Posterior vena cava (tissue), 2 donors: ENCODE measurements around the gene P2RY6. TPM values are rescaled to one million over a fixed set of nuclear protein-coding genes. Genes with fewer than 3 reads are reported as not detected.

Source experiments
- DNase-seq: peaks from one replicate; pipeline ENCODE4 v3.0.0-alpha.2; 2020; ENCODE audit warnings: low spot score
- intact Hi-C, 2 donors: fragments of 100-400 bp; cut with DNase I; formaldehyde crosslinking; loops; one replicate each; pipeline versions ENCODE4 v1.14.1 to v1.14.2; 2022 to 2023
- total RNA-seq, 2 donors: library from RNA; stranded (reverse); fragmentation: NEBNext Ultra II Directional; extraction: Animal tissue kit (Norgen Biotek cat#: 25700); gene quantifications; one replicate each; pipeline ENCODE4 v1.2.1, GENCODE V29; 2021
- donor health status: DM: yes; HTN: yes; CAD: no.
- donor health status: DM: yes; HTN: yes; CAD: no.

Gene P2RY6
- total RNA-seq, 2 donors from 2014 or later, result 2.5 to 4.9 TPM

DNA sequence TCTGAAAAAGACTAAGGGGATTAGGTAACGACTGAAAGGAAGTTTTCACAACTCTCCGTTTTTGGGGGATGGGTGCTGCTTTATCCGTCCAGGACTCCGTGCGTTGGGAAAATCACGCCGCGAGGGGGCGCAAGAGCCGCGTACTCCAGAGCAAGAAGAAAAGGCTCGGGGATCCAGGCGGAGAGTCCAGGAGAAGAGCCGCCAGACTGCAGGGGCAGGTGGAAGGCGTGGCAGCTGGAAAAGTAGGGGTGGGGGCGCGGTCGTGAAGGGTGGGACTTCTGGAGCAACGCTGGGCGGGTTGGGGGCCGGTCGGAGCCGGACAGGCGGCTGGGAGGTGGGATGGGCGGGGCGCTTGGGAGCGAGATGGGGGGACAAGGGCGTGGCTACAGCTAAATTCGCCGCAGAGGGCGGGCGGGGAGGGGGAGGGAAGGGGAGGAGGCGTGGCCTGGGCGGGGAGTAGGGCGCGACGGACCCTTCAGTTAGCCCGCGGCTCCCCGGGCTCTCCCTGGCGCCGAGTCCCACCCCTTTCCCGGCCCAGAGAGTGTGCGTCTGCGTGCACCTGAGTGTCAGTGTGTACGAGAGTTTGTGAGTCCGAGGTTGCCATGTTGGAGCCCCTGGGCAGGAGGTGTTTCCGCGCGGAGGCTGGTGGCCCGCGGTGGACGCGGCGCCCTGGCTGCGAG, 35.3 kb downstream of the P2RY6 start:
- peak; percentile 99 for DNase-seq
- intact Hi-C loops, result loop anchor here (2.0 to 10.0 kb wide), 2 partner anchors 27 to 87 kb away; no protein-coding TSS in a partner anchor

DNA sequence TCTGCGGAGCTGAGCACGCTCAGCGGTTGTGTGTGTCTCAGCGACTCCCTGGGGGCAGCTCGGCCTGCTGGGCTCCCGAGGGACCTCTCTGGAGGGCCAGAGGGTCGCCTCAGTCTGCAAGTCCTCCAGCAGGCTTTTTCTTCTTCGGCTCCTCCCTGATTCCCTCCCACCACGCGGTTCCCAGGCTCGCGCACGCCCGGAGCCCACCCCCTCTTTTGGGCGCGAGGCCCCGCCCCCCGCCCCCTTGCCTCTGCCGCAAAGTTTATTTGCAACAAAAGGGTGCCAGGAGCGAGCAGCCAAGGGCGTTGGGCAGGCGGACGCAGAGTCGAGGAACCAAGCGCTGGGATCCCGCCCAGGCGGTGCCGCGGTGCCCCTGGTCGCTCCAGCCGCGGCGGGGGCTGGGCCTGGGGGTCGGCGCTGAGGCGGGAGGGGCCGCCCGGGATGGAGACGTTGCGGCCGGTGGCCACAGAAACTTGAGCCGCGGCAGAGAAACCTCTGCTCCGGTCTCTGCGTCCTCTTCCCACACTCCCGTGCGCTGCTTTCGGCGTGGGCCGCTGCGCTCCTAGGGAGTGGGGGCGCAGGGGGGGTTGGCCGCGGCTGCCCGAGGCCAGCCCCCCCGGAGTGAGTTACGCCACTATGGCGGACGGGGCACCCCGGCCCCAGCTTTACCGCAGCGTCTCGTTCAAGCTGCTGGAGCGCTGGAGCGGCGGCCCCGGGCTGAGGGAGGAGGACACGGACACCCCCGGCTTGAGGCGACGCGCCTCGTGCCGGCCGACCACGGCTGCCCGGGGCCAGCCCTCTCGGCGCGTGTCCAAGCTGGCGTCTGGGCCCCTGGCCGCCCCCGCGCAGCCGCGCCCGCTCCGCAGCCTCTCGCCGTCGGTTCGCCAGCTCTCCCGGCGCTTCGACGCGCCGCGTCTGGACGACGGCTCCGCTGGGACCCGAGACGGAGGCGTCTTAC, 36.1 kb downstream of the P2RY6 start, which contains the start of gene ARHGEF17:
TSS of gene ARHGEF17 (plus strand) at position 274 of the 958 bp plus-strand sequence. CDS start at position 637, 363 bp downstream.
- intact Hi-C loops, result loop anchor here (2.0 to 10.0 kb wide), 2 partner anchors 27 to 87 kb away; no protein-coding TSS in a partner anchor
- peak; percentile 91 for DNase-seq

DNA sequence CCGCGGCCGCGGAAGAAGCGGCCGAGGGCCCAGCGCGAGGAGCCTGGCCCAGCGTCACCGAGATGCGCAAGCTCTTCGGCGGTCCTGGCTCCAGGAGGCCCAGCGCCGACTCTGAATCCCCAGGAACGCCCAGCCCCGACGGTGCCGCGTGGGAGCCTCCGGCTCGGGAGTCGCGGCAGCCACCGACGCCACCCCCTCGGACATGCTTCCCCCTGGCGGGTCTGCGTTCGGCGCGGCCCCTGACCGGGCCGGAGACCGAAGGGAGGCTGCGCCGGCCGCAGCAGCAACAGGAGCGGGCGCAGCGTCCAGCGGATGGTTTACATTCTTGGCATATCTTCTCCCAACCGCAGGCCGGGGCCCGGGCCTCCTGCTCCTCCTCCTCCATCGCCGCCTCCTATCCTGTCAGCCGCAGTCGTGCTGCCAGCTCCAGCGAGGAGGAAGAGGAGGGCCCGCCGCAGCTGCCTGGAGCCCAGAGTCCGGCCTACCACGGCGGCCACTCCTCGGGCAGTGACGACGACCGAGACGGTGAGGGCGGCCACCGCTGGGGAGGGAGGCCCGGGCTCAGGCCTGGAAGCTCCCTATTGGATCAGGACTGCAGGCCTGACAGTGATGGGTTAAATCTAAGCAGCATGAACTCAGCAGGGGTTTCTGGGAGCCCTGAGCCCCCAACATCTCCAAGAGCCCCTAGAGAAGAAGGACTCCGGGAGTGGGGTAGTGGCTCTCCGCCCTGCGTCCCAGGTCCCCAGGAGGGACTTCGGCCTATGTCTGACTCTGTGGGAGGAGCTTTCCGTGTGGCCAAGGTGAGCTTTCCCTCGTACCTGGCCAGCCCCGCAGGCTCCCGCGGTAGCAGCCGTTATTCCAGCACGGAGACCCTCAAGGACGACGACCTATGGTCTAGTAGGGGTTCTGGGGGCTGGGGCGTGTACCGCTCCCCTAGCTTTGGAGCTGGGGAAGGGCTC, 37.1 kb downstream of the P2RY6 start:
- intact Hi-C loops, result loop anchor here (2.0 to 10.0 kb wide), 2 partner anchors 26 to 86 kb away; no protein-coding TSS in a partner anchor

DNA sequence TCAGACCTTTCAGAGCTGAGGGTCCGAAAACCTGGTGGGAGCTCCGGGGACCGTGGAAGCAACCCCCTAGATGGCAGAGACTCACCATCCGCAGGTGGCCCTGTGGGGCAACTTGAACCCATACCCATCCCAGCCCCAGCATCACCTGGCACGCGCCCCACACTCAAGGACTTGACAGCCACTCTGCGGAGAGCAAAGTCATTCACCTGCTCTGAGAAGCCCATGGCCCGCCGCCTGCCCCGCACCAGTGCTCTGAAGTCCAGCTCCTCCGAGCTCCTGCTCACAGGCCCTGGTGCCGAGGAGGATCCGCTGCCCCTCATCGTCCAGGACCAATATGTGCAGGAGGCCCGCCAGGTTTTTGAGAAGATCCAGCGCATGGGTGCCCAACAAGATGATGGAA, 37.9 kb downstream of the P2RY6 start:
- DNase-seq, result no peak
- intact Hi-C loops, result no loop called here

More for the DNA sequence above, 37.1 kb downstream of the P2RY6 start:
- peak; percentile 97 for DNase-seq

DNA sequence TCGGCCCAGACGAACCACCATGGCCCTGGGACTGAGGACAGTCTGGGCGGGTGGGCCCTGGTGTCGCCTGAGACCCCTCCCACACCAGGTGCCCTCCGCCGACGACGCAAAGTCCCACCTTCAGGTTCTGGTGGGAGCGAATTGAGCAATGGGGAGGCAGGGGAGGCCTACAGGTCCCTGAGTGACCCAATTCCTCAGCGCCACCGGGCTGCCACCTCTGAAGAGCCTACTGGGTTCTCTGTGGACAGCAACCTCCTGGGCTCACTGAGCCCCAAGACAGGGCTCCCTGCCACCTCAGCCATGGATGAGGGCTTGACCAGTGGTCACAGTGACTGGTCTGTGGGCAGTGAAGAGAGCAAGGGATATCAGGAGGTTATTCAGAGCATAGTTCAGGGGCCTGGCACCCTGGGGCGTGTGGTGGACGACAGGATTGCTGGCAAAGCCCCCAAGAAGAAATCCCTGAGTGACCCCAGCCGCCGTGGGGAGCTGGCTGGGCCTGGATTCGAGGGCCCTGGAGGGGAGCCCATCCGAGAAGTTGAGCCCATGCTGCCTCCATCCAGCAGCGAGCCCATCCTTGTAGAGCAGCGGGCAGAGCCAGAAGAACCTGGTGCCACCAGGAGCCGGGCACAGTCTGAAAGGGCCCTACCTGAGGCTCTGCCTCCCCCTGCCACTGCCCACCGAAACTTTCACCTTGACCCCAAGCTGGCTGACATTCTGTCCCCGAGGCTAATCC, 38.7 kb downstream of the P2RY6 start:
- intact Hi-C loops, result no loop called here
- no peak for DNase-seq

DNA sequence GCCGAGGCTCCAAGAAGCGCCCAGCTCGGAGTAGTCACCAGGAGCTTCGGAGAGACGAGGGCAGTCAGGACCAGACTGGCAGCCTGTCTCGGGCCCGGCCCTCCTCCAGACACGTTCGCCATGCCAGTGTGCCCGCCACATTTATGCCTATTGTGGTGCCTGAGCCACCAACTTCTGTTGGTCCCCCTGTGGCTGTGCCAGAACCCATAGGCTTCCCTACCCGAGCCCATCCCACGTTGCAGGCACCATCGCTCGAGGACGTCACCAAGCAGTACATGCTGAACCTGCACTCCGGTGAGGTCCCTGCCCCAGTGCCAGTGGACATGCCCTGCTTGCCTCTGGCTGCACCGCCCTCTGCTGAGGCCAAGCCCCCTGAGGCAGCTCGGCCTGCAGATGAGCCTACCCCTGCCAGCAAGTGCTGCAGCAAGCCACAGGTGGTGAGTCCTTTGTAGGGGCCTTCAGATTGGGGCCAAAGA, 39.3 kb downstream of the P2RY6 start:
- intact Hi-C loops, result no loop called here
- no peak for DNase-seq

DNA sequence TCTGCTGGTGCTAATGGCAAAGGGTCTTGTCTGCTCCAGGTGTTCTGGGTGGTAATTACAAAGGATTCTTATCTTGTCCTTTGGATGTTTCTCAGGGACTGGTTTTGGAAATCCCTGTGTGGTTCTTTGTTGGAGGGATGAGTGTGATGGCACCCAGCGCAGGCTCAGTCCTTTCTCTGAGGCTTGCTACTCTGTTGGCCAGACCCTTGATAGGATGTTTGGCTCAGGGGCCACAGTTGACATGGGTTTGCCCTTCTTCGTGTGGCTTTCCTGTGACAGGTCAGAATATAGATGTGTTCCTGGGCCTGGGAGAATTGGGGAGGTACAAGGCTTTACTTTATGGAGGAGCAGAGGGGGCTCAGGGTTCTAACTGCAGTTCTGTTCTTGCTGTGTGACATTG, 39.9 kb downstream of the P2RY6 start:
- no peak for DNase-seq
- intact Hi-C loops, result no loop called here

GRCh38 chr11:73312851-73313327, 40.8 kb downstream of the P2RY6 start:
- intact Hi-C loops, result no loop called here
- DNase-seq, result no peak

DNA sequence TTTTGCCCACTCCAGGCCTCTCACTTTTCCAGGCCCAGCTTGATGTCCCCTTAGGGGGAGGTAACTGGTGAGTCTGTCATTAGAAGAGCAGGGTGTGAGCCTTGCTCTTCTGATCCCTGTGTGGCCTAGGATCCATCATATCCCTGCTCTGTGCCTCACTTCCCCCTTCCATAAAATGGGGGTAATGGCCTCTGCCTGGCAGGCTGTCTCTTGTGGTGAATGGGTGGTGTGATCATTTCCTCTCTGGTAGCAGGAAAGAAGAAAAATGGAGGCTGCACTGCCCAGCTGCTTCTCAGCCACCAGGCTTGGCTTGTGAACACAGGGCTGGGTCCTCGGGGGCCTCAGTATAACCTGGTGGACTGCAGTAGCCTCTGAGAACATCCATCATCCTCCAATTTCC, 41.5 kb downstream of the P2RY6 start:
- intact Hi-C loops, result no loop called here
- no peak for DNase-seq

GRCh38 chr11:73314117-73314961, 42.2 kb downstream of the P2RY6 start:
- DNase-seq, result no peak
- intact Hi-C loops, result no loop called here

GRCh38 chr11:73315293-73316020, 43.3 kb downstream of the P2RY6 start:
- intact Hi-C loops, result no loop called here
- DNase-seq, result no peak

DNA sequence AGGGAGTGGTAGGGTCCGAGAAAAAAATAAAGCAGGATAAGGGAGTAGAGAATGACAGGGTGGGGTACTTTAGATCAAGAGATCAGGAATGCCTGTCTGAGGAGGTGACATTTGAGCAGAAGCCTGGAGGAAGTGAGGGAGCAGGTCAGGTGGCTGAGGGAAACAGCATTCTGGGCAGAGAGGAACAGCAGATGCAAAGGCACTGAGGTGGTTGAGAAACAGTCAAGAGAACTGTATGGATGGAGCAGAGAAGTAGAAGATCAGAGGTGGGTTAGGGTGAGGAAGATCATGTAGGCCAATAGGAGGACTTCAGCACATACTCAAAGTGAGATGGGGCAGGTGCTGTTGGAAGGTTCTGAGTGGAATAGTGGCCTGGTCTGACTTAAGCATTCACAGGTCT, 44.3 kb downstream of the P2RY6 start:
- DNase-seq, result no peak
- intact Hi-C loops, result no loop called here

GRCh38 chr11:73317373-73317772, 45.2 kb downstream of the P2RY6 start:
- intact Hi-C loops, result no loop called here
- peak; percentile 90 for DNase-seq

GRCh38 chr11:73317803-73318202, 45.7 kb downstream of the P2RY6 start:
- intact Hi-C loops, result no loop called here
- no peak for DNase-seq

DNA sequence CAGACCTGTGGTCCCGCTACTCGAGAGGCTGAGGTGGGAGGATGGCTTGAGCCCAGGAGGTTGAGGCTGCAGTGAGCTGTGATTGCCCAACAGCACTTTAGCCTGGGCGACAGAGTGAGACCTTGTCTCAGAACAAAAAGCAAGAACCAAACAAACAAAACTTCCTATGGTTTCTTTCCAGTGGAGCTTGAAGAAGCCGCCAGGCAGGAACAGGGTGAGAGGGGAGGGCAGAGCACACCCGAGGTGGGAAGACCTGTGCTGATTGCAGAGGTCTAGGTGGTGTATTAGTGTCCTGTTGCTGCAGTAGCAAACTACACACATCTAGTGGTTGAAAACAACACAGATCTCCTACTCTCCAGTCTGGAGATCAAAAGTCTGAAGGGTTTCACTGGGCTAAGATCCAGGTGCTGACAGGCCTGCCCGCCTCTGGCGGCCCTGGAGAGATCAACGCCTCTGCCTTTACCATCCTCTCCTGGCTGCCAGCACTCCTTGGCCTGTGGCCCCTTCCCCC, 46.4 kb downstream of the P2RY6 start:
- DNase-seq, result no peak
- intact Hi-C loops, result no loop called here
